ENCODE results near the gene CREBBP.

CREBBP gene

DNA sequence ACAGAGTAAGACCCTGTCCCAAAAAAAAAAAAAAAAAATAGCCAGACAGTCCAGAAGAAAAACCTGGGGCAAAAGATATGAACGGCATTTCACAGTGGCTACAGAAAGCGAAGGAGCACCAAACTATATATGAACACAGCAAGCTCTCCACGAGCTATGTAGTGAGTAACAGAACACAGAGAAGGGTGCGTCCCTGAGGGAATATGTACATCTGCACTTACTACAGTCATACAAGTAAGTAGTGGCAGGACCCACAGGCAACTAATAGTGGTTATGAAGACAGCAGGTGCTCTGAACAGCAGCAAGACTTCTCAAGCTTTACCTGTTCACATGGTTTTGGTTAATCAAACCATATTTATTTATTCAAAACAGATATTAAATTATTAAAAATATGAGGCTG lies 179.0 kb downstream of the CREBBP start:
- no peak for DNase-seq

DNA sequence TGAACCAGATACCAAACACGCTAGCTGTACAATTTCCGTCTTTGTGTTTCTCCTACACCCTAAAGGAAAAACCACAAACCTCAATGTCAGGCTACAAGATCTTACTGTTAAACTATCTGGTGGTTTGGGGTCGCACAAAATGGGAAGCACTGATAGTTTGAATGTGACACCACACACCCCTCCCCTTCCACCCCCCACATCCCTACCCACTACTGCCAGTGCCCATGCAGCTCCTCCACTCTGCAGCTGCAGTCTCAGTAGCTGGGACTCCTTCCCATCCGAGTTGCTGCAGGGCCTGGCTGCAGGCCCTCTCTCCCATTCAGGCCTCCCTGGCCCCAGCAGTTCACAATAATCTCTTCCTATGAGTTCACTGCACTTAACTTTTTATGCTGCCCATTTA lies 181.6 kb downstream of the CREBBP start:
- no peak for DNase-seq

DNA sequence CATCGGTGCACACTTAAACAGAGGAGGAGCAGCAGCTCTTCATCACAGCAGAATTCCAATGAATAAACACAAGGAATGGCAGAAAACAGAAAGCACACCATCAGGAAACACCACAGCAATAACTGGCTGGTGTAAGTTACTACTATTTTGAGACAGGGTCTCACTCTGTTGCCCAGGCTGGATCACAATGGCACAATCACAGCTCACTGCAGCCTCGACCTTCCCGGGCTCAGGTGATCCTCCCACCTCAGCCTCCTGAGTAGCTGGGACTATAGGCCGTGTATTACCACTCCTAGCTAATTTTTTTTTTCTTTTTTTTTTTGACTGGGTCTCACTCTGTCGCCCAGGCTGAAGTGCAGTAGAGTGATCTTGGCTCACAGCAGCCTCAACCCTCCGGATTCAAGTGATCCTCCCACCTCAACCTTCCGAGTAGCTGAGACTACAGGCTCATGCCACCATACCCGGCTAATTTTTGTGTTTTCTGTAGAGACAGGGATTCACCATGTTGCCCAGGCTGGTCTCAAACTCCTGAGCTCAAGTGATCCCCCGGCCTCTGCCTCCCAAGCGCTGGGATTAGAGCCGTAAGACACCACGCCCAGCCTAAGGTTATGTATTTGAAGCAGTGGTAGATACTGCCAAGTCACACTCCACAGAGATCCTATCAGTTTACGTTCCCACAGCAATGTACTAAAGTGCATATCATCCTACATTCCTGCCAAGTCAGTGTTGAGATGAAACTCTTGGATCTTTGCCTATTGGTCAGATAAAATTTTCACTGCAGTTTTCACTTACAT lies 183.9 kb downstream of the CREBBP start:
- no peak for DNase-seq

DNA sequence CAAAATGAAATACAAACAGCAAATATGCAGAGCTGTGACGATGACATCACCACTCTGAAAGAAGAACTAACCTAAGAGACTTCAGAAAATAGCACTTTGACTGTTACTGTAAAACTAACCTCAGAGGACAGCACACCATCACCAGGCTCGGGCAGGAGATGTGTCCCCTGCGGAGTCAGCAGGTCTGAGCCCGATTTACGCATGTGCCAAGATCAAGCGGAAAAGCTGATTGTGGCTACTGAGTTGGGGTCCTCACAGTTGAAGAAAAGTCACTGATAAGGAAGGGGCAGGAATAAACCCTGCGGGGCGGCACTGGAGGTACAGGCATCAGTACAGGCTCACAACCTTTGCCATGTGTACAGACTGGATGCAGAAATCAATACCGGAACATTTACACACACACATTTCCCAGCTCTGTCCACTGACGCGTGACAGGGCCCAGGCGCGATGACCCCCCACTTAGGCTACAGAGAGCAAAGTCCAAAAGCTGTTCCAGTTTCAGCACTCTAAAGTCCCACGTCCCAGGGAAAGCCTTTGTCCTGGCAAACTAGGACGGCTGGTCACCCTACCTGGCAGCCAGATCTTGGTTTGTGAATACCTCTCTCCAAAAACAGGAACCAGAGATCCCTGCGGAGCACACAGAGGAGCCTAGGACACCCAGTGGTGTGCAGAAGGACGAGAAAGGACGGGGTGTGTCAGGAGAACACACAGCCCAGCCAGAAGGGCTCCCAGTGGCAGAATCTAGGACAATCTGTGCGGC lies 184.7 kb downstream of the CREBBP start:
- DNase-seq: no peak

DNA sequence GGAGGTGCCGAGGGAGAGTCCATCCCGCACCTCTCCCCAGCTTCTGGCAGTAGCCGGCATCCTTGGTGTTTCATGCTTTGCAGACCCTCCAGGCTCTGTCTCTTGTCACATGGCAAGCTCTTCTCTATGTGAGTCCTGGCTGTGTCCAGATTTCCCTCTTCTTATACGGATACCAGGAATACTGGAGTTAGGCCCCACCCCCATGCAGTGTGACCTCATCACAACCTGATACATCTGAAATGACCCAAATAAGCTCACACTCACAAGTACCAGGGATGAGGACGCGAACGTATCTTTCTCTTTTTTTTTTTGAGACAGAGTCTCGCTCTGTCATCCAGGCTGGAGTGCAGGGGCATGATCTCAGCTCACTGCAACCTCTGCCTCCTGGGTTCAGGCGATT lies 186.5 kb downstream of the CREBBP start:
- no peak for DNase-seq

DNA sequence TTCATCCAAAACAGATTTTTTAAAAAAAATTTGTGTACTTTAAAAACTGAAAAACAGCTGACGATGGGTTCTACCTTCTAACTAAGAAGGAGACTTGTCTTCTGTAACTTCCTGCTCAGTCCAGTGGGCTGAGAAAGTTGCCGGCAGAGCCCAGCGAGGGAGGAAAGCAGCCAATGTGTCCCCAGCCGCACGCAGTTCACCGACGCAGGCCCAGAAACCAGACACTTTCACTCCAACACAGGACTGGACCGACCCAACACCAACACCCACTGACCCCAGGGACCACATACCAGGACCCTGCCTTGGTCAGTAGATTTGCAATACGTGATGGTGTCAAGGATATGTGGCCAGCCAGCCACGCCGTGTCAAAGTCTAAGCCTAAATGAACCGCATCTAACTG lies 188.8 kb downstream of the CREBBP start:
- DNase-seq: no peak

DNA sequence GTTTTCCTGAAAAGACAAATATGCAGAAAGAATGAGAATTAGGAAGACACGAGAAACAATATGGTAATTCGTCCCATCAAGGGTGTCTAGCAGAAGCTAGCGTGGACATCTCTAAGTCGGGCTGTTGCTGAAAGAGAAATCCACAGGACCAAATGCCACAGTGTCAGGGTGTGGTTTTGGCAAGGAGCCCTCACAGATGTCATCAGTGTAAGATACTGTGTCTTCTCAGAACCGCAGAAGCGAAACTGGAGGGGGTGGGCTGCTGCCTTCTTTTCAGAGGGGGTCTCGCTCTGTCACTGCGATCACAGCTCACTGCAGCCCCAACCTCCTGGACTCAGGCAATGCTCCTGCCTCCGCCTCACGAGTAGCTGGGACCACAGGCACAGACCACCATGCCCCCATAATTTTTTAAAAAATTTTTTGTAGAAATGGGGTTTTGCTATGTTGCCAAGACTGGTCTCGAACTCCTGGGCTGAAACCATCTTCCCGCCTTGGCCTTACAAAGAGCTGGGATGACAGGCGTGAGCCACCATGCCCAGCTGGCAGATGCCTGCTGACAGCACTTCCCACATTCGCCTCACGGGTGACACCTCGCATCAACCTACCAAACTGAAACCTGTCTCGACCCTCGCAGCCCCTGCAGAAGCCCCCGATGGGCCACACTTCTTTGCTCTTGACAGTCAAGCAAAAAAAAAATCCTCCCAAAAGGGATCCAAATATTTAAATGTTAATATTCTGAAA lies 189.4 kb downstream of the CREBBP start:
- no peak for DNase-seq

DNA sequence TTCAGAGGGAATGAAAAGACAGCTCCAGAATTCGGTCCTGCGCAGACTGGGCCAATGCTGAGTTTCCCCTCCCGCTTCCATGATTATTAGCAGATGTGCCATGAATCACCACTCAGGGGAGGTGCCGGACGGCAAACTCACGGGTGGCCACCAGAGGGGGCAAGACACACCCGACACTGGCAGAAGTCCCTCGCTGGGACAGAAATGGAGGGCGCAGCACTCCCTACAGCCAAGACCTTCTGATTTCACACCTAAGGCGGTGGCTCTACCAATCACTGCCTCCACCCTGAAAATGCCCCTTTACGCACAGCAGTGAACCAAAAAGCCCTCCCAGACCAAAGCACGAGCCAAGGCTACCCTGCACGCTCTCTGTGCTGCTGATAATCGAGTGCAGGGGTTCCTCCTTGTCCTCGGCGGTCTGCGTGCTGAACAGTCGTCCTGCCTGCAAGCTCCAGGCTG lies 190.0 kb downstream of the CREBBP start:
- DNase-seq: peak; percentile 85

DNA sequence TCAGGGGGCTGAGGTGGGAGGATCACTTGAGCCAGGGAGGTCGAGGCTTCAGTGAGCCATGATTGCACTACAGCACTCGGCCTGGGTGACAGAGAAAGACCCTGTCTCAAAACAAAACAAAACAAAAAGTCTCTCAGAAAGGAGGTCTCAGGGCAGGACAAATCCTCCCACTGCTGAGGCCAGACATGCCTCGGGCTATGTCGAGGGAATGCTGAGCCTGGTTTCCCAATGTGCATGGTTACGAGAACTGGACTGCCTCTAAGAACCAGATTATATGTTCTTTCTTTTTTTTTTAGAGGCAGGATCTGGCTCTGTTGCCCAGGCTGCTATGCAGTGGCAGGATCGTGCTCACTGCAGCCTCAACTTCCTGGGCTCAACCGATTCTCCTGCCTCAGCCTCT lies 190.8 kb downstream of the CREBBP start:
- DNase-seq: no peak

DNA sequence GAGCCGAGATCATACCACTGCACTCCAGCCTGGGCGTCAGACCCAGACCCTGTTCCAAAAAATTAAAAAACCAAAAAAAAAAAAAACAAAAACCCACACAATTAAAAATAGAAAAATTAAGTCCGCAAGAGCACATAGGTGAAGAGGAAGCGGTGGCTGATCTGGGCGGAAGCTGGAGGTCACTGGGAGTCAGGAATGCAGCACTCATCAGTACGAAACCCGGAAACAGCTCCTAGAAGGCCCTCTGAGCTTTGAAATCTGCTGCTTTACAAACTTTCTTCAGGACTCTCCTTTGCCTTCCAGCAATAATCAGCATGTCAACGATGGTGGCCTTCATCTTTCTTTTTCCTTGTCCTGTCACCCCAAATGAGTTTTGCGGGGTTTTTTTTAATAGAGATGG lies 192.7 kb downstream of the CREBBP start:
- DNase-seq: no peak

DNA sequence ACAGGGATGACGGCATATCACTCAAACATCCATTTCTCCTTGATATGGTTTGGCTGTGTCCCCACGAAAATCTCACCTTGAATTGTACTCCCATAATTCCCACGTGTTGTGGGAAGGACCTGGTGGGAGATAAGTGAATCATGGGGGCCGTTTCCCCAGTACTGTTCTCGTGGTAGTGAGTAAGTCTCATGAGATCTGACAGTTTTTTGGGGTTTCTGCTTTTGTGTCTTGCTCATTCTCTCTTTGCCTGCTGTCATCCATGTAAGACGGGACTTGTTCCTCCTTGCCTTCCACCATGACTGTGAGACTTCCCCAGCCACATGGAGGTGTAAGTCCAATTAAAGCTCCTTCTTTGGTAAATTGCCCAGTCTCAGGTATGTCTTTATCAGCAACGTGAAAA lies 193.5 kb downstream of the CREBBP start:
- DNase-seq: no peak

DNA sequence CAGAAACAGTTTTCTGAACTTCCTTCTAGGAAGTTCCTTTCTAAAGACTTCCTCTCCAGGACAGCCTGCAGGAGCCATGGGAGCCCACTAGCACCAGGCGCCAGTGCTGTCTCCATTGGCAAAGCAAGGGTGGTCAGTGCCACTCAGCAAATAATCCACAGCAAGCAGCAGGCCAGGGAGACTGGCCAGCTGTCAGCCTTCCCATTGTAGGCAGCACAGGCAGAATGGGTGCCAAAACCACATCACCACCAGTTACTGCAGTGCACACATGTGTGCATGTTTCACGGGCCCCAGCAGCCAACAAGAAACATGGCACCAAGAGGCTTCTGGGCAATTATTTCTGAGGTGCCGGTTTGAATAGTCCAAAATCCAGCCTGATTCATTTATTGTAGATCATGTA lies 199.3 kb downstream of the CREBBP start:
- DNase-seq: no peak

DNA sequence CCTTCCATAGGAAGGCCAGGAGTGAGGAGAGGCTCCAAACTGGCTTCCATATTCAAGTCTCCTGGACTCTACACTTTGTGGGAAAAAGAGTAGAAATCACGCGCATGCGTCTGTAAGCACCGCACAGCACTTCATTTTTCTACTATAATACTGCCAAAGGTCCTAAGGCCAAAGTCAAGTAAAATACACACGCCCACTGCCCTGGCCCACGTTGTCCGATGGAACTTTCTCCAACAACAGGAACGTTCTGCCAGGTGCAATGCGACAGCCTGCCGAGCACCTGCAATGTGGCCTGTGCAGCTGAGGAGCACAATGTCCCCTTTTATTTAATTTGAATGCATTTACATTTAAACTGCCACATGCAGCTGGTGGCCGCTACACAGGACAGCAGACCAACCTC lies 202.5 kb downstream of the CREBBP start:
- no peak for DNase-seq

DNA sequence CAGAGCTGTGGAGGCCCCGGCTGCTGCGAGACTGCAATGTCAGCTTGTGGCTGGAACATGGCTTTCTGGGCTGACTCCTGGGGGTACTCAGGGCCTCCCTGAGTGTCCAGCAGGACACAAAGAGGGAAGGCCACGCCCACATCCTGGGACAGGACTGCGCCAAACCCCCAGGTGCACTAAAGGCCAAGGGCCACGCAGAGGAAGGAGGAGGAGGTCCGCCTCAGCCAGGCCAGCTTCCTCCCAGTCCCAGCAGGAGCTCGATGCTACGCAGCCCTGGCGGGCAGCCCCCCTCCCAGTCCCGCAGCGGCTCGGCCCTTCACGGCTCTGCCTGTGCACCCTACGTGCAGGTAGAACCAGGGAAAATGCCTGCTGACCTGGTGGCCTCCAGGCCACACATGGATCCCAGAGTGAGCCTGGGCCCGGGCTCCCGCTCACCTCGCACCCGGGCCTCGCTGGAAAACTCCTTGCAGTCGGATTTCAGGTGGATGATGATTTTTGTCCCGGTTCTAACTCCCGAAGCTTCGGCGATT lies 204.8 kb downstream of the CREBBP start:
- no peak for DNase-seq
